Endodermal cell (in vitro differentiated cells): Measurements from ENCODE around the gene C2orf66. TPM values are rescaled to one million over a fixed set of nuclear protein-coding genes. Genes with fewer than 3 reads are reported as not detected.

ENCODE experiments used
- DNase-seq: peaks from one replicate; pipeline ENCODE4 v3.0.0-alpha.2; 2017
- H3K27ac ChIP-seq: 2 replicates; pipeline ENCODE4 v1.5.1; 2013; ENCODE audit warnings: mild to moderate bottlenecking, low read depth, low read length, moderate library complexity
- H3K27me3 ChIP-seq: 2 replicates; pipeline ENCODE4 v1.6.1; 2013; ENCODE audit warnings: mild to moderate bottlenecking, low read length, moderate library complexity; ENCODE audit not compliant: insufficient read depth, control insufficient read depth, poor library complexity, severe bottlenecking
- H3K36me3 ChIP-seq: 2 replicates; pipeline ENCODE4 v1.7.0; 2013; ENCODE audit warnings: mild to moderate bottlenecking, low read length, moderate library complexity; ENCODE audit not compliant: control insufficient read depth, insufficient read depth
- H3K4me1 ChIP-seq: one replicate; pipeline ENCODE4 v1.7.0; 2013; ENCODE audit warnings: low read length; ENCODE audit not compliant: control insufficient read depth, insufficient read depth
- H3K4me3 ChIP-seq: 2 replicates; pipeline ENCODE4 v1.5.1; 2013; ENCODE audit warnings: mild to moderate bottlenecking, low read length, moderate library complexity
- H3K9ac ChIP-seq: 2 replicates; pipeline ENCODE4 v1.6.1; 2013; ENCODE audit warnings: mild to moderate bottlenecking, low read length, moderate library complexity; ENCODE audit not compliant: poor library complexity, severe bottlenecking; ENCODE audit errors: extremely low read depth
- H3K9me3 ChIP-seq: 2 replicates; pipeline ENCODE4 v1.6.1; 2013; ENCODE audit warnings: mild to moderate bottlenecking, low read length, moderate library complexity; ENCODE audit not compliant: control insufficient read depth
- H3K27ac Mint-ChIP-seq: 2 replicates; pipeline ENCODE4 v1.8.0; 2020; ENCODE audit warnings: mixed read lengths
- H3K27me3 Mint-ChIP-seq: 2 replicates; pipeline ENCODE4 v1.8.0; 2021; ENCODE audit warnings: mild to moderate bottlenecking, mixed read lengths; ENCODE audit not compliant: insufficient read depth
- H3K36me3 Mint-ChIP-seq: 2 replicates; pipeline ENCODE4 v1.8.0; 2020; ENCODE audit warnings: low read depth, mixed read lengths
- H3K4me1 Mint-ChIP-seq: 2 replicates; pipeline ENCODE4 v1.8.0; 2020; ENCODE audit warnings: mixed read lengths
- H3K4me3 Mint-ChIP-seq: 2 replicates; pipeline ENCODE4 v1.8.0; 2020; ENCODE audit warnings: mild to moderate bottlenecking, moderate library complexity, mixed read lengths
- H3K9me3 Mint-ChIP-seq: 2 replicates; pipeline ENCODE4 v1.8.0; 2020; ENCODE audit warnings: mild to moderate bottlenecking, mixed read lengths
- WGBS, 2 experiments: methylation state at CpG; one replicate each; pipeline versions ENCODE4 v1.1.5 to v1.1.7; 2013; ENCODE audit warnings: missing lambda C conversion rate in 2 of 2, mixed read lengths in 1 of 2; ENCODE audit not compliant: insufficient coverage in 1 of 2, insufficient read length in 1 of 2; 5-methylcytosine and 5-hydroxymethylcytosine counted together
- total RNA-seq, 2 donors: library from RNA; stranded (reverse); fragmentation: NEBNext Ultra II Directional in 1 of 2; extraction: Animal tissue kit (Norgen Biotek cat#: 25700) in 1 of 2; gene quantifications; 2 replicates in 1 of 2; 3 replicates in 1 of 2; pipeline ENCODE4 v1.2.1, GENCODE V29; 2021
- TF ChIP-seq, protein P1 (sequence below): fragments of 200-600 bp; sonication (generic); conservative IDR thresholded peaks from 2 replicates; pipeline ENCODE4 v1.5.0; 2021; ENCODE audit warnings: antibody characterized with exemption, mild to moderate bottlenecking

C2orf66 gene
- total RNA-seq, 2 donors from 2014 or later, result 0.15 to 0.20 TPM

DNA sequence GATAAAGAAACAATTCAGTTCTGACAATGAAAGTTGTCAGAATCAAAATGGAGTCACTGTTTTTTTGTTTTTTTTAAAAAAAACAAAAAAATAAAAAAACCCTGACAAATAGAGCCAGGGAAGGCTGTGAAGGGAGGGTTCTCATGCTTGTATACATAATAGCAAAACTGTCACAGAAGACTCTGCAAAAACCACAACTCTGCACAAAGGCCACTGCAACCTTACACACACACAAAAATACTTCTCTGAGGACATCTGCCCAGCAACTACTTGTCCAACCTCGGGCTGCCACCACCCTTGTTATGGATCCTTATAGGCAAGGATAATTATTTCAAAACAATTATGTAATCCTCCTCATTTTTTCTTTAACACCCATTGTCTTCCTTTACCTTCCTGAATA, 41.9 kb upstream of the C2orf66 start:
- Histone ChIP-seq H3K9ac (no peak overlapping the region), H3K4me3 (no peak overlapping the region), H3K27ac (no peak overlapping the region), H3K9me3 (no peaks in the 10 kb centered on the region), H3K36me3 (peaks cover 47% of the 10 kb centered on the region), H3K4me1 (no peaks in the 10 kb centered on the region), H3K27me3 (no peaks in the 10 kb centered on the region)
- H3K4me1 Mint-ChIP-seq, result no peaks in the 10 kb centered on the region
- WGBS, 2 experiments, result 80 to 86% methylated on average over 1 of the region's 1 CpG
- no peak overlapping the region for H3K27ac Mint-ChIP-seq
- peaks cover 28% of the 10 kb centered on the region for H3K36me3 Mint-ChIP-seq
- H3K4me3 Mint-ChIP-seq, result no peak overlapping the region
- no peak for DNase-seq
- TF ChIP-seq, protein P1, sequence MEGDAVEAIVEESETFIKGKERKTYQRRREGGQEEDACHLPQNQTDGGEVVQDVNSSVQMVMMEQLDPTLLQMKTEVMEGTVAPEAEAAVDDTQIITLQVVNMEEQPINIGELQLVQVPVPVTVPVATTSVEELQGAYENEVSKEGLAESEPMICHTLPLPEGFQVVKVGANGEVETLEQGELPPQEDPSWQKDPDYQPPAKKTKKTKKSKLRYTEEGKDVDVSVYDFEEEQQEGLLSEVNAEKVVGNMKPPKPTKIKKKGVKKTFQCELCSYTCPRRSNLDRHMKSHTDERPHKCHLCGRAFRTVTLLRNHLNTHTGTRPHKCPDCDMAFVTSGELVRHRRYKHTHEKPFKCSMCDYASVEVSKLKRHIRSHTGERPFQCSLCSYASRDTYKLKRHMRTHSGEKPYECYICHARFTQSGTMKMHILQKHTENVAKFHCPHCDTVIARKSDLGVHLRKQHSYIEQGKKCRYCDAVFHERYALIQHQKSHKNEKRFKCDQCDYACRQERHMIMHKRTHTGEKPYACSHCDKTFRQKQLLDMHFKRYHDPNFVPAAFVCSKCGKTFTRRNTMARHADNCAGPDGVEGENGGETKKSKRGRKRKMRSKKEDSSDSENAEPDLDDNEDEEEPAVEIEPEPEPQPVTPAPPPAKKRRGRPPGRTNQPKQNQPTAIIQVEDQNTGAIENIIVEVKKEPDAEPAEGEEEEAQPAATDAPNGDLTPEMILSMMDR, result no peak
- H3K27me3 Mint-ChIP-seq, result no peaks in the 10 kb centered on the region
- H3K9me3 Mint-ChIP-seq, result no peaks in the 10 kb centered on the region

DNA sequence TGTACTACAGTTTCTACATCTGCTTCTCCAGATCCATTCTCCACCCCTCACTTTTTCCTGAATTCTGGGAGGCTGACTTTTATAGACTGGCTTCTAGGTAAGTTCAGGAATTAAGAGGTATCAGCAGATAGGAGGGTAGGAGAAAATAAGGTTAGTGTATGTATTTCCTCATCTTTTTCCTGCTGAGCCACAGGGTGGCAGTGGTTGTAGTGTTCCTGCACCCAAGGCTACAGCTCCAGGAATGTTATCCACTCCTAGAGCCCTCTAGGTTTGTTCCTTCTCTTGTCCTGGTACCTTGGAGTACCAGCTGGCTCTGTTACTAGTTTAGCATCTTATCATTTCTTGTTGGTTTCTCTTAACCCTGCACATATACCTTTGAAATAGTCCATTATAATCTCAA, 40.7 kb upstream of the C2orf66 start:
- H3K4me3 ChIP-seq, result no peak overlapping the region
- Mint-ChIP-seq H3K27me3 (no peaks in the 10 kb centered on the region), H3K27ac (no peak overlapping the region), H3K36me3 (peaks cover 30% of the 10 kb centered on the region), H3K4me1 (no peaks in the 10 kb centered on the region), H3K4me3 (no peak overlapping the region), H3K9me3 (no peaks in the 10 kb centered on the region)
- H3K4me1 ChIP-seq, result no peaks in the 10 kb centered on the region
- H3K27ac ChIP-seq, result no peak overlapping the region
- no peaks in the 10 kb centered on the region for H3K27me3 ChIP-seq
- H3K36me3 ChIP-seq, result peaks cover 50% of the 10 kb centered on the region
- TF ChIP-seq, protein P1, result peak; percentile 59
- peak; percentile 51 for DNase-seq
- H3K9me3 ChIP-seq, result no peaks in the 10 kb centered on the region
- no peak overlapping the region for H3K9ac ChIP-seq

DNA sequence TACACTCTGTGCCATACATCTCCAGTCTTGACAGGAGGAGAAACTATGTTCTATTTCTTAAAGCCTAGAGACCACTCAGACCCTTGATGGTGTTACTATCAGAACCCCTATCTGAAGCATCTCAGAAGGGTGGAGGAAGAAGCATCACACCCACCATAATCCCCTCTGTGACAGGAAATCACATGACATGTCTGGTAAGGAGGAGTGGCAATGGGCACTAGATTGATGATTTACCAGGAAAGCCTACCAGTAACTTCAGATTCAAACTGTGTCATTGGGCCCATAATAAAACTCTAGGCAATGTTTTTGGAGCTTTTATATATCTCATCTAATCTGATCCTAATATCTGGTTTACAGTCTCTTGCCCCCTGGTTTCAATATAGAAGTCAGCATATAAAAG, 37.1 kb upstream of the C2orf66 start:
- TF ChIP-seq, protein P1, result no peak
- Histone ChIP-seq H3K4me1 (no peaks in the 10 kb centered on the region), H3K9ac (no peak overlapping the region), H3K27ac (no peak overlapping the region), H3K9me3 (peaks cover 6% of the 10 kb centered on the region), H3K4me3 (no peak overlapping the region), H3K27me3 (no peaks in the 10 kb centered on the region), H3K36me3 (peaks cover 74% of the 10 kb centered on the region)
- no peak overlapping the region for H3K4me3 Mint-ChIP-seq
- H3K36me3 Mint-ChIP-seq, result peaks cover 32% of the 10 kb centered on the region
- DNase-seq, result no peak
- H3K4me1 Mint-ChIP-seq, result no peaks in the 10 kb centered on the region
- no peaks in the 10 kb centered on the region for H3K27me3 Mint-ChIP-seq
- H3K27ac Mint-ChIP-seq, result no peak overlapping the region
- no peaks in the 10 kb centered on the region for H3K9me3 Mint-ChIP-seq
